Endothelial cell of umbilical vein (primary cell): ENCODE data around the gene CCN5. TPM values are rescaled to one million over a fixed set of nuclear protein-coding genes. Genes with fewer than 3 reads are reported as not detected.

Experiments used
- BruUV-seq: library from RNA; stranded (reverse); fragments of 400-500 nt; replicated peaks from 2 replicates; lab custom pipeline; 2021; lab: Mats Ljungman, UMichigan
- CTCF ChIA-PET: fragments of 300-600, 350-600 bp; sonication (Branson Sonifier 250); formaldehyde crosslinking; loops from one replicate; lab custom pipeline; 2021; ENCODE audit warnings: antibody characterized with exemption, inconsistent platforms; lab: Charles Lee
- POLR2A ChIA-PET: fragments of 300-600, 350-600 bp; sonication (Branson Sonifier 250); formaldehyde crosslinking; loops from one replicate; lab custom pipeline; 2021; ENCODE audit warnings: antibody characterized with exemption, inconsistent platforms; lab: Charles Lee
- DNase-seq: peaks from one replicate; pipeline ENCODE4 v3.0.0-alpha.2; 2011; ENCODE audit warnings: low read depth, low spot score
- FAIRE-seq: peaks from 2 replicates; lab custom pipeline; 2011; peaks lifted over from hg19 to GRCh38; lab: Jason Lieb, UNC
- H2AFZ ChIP-seq: 2 replicates; pipeline ENCODE4 v1.6.0; 2012; ENCODE audit warnings: low read depth, low read length, control low read depth, inconsistent platforms
- H3K27ac ChIP-seq: 2 replicates; pipeline ENCODE4 v1.5.1; 2011; ENCODE audit warnings: low read depth, mild to moderate bottlenecking, control low read depth, low read length, moderate library complexity; ENCODE audit not compliant: insufficient read depth
- H3K27me3 ChIP-seq, 2 experiments: 2 replicates each; pipeline versions ENCODE4 v1.6.0 to v1.6.1; 2011; ENCODE audit warnings: low read length in 2 of 2, mixed read lengths in 1 of 2; ENCODE audit not compliant: control insufficient read depth in 2 of 2, insufficient read depth in 2 of 2
- H3K36me3 ChIP-seq, 2 experiments: 2 replicates in 1 of 2; 3 replicates in 1 of 2; pipeline ENCODE4 v1.5.1; 2011; ENCODE audit warnings: low read length in 2 of 2, mild to moderate bottlenecking in 1 of 2, moderate library complexity in 1 of 2; ENCODE audit not compliant: control insufficient read depth in 2 of 2, insufficient read depth in 2 of 2; ENCODE audit errors: extremely low read depth in 1 of 2
- H3K4me1 ChIP-seq: 3 replicates; pipeline ENCODE4 v1.5.1; 2011; ENCODE audit warnings: mild to moderate bottlenecking, low read length; ENCODE audit not compliant: control insufficient read depth, insufficient read depth; ENCODE audit errors: extremely low read depth
- H3K4me2 ChIP-seq: 2 replicates; pipeline ENCODE4 v1.6.1; 2011; ENCODE audit warnings: low read length, control low read depth, mixed read lengths; ENCODE audit not compliant: insufficient read depth
- H3K4me3 ChIP-seq, 3 experiments: fragments of 200-600 bp in 1 of 3; sonication (generic), shearing (Covaris generic) in 1 of 3; replicated peaks in 1 of 3; 2 replicates each; pipeline ENCODE4 v1.5.1; 2011 to 2016; ENCODE audit warnings: control low read depth in 3 of 3, low read length in 3 of 3, mild to moderate bottlenecking in 2 of 3, inconsistent platforms in 1 of 3, low read depth in 1 of 3, moderate library complexity in 1 of 3; ENCODE audit not compliant: insufficient read depth in 1 of 3
- H3K79me2 ChIP-seq: 2 replicates; pipeline ENCODE4 v1.6.0; 2012; ENCODE audit warnings: low read length, inconsistent platforms; ENCODE audit not compliant: control insufficient read depth, insufficient read depth
- H3K9ac ChIP-seq: replicated peaks from 2 replicates; pipeline ENCODE3; 2011; ENCODE audit warnings: low read length, control low read depth; ENCODE audit not compliant: insufficient read depth; ENCODE audit errors: extremely low read depth
- H3K9me1 ChIP-seq: replicated peaks from 3 replicates; pipeline ENCODE4 v1.6.0; 2011; ENCODE audit warnings: mild to moderate bottlenecking, low read length; ENCODE audit not compliant: control insufficient read depth, insufficient read depth; ENCODE audit errors: extremely low read depth
- H3K9me3 ChIP-seq: replicated peaks from 2 replicates; pipeline ENCODE4 v1.5.1; 2012; ENCODE audit warnings: low read length, inconsistent platforms; ENCODE audit not compliant: control insufficient read depth, insufficient read depth
- H4K20me1 ChIP-seq: replicated peaks from 2 replicates; pipeline ENCODE3; 2011; ENCODE audit warnings: mild to moderate bottlenecking, low read length; ENCODE audit not compliant: control insufficient read depth, insufficient read depth; ENCODE audit errors: extremely low read depth
- EZH2 ChIP-seq: IDR thresholded peaks from 2 replicates; pipeline ENCODE4 v1.6.1; 2012; ENCODE audit warnings: borderline replicate concordance, low read depth, mild to moderate bottlenecking, moderate library complexity, low read length, inconsistent platforms; ENCODE audit not compliant: severe bottlenecking
- FOS ChIP-seq: IDR thresholded peaks from 2 replicates; pipeline ENCODE4 v1.6.1; 2011; ENCODE audit warnings: mild to moderate bottlenecking, low read length, moderate library complexity, borderline replicate concordance; ENCODE audit not compliant: insufficient read depth
- GATA2 ChIP-seq: IDR thresholded peaks from 2 replicates; pipeline ENCODE4 v1.7.0; 2011; ENCODE audit warnings: low read depth, mild to moderate bottlenecking, moderate library complexity, mixed read lengths, low read length; ENCODE audit not compliant: insufficient read length, insufficient read depth
- JUN ChIP-seq: IDR thresholded peaks from 2 replicates; pipeline ENCODE4 v1.6.1; 2011; ENCODE audit warnings: borderline replicate concordance, low read depth; ENCODE audit not compliant: insufficient read length, insufficient read depth
- MYC ChIP-seq: IDR thresholded peaks from one replicate; pipeline ENCODE4 v1.6.1; 2011; ENCODE audit warnings: mild to moderate bottlenecking, low read depth, low read length
- POLR2A ChIP-seq: IDR thresholded peaks from 2 replicates; pipeline ENCODE4 v1.6.1; 2012; ENCODE audit warnings: low read depth, mild to moderate bottlenecking, control low read depth, low read length
- POLR2AphosphoS5 ChIP-seq: IDR thresholded peaks from 2 replicates; pipeline ENCODE4 v1.6.1; 2012; ENCODE audit warnings: low read depth, mild to moderate bottlenecking, control low read depth, low read length, moderate library complexity; ENCODE audit not compliant: insufficient read depth
- dilution Hi-C: fragments of 300-500 bp; cut with MboI; formaldehyde crosslinking; loops from one replicate; pipeline ENCODE4 v1.15.0; 2019; ENCODE audit warnings: low sequenced_read_pairs; ENCODE audit not compliant: extremely low pct_ligation_motif_present
- intact Hi-C: fragments of 100-400 bp; cut with micrococcal nuclease; formaldehyde crosslinking; loops from one replicate; pipeline ENCODE4 v1.10.0; 2022
- polyA plus RNA-seq, 4 experiments: library from polyadenylated mRNA; depleted of rRNA in 3 of 4; stranded (reverse) in 3 of 4; unstranded in 1 of 4; fragments of >200 nt; gene quantifications; 2 replicates each; pipeline versions ENCODE4 v1.2.1 to v1.2.3, GENCODE V29; 2011 to 2012; ENCODE audit warnings: missing spikeins in 1 of 4
- total RNA-seq: library from RNA; stranded (reverse); gene quantifications from 2 replicates; pipeline ENCODE4 v1.2.3, GENCODE V29; 2021
- TF ChIP-seq, protein P1 (sequence below), 2 donors: IDR thresholded peaks; 1 replicate in 1 of 2; 2 replicates in 1 of 2; pipeline ENCODE4 v1.5.1; 2011; ENCODE audit warnings: low read length in 2 of 2, mild to moderate bottlenecking in 2 of 2, moderate library complexity in 2 of 2, control low read depth in 1 of 2, inconsistent platforms in 1 of 2, low read depth in 1 of 2; ENCODE audit not compliant: insufficient read depth in 1 of 2; ENCODE audit errors: extremely low read depth in 1 of 2
- TF ChIP-seq, protein P2 (sequence below): IDR thresholded peaks from 2 replicates; pipeline ENCODE4 v1.6.1; 2011; ENCODE audit not compliant: insufficient read depth, insufficient read length

CCN5 gene
- total and polyA plus RNA-seq, 2 donors (not counting 3 experiments of a cell fraction or from before 2014, with no cell fraction given), result 0.03 TPM; not detected in 1

DNA sequence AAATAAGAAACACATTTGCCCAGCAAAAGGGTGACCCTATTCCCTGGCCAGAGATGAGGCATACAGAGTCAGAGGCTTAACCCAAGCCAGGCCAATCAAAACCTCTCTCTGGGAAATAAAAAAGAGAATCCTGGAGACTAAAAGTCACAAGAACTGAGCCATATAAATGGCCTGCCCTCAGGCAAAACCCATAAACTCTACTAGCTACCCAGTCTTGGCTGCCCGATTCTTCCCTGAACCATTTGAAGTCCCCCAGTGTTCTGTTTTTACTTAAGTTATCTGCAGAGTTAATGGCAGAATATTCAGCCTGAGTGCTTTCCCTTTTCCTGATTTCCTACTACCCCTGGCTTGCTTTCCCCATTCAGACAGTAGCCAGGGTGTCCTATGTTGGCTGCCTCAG lies 44.4 kb downstream of the CCN5 start:
- no peak for TF ChIP-seq POLR2A
- no peak for TF ChIP-seq EZH2
- TF ChIP-seq FOS, result no peak
- TF ChIP-seq, protein P1, sequence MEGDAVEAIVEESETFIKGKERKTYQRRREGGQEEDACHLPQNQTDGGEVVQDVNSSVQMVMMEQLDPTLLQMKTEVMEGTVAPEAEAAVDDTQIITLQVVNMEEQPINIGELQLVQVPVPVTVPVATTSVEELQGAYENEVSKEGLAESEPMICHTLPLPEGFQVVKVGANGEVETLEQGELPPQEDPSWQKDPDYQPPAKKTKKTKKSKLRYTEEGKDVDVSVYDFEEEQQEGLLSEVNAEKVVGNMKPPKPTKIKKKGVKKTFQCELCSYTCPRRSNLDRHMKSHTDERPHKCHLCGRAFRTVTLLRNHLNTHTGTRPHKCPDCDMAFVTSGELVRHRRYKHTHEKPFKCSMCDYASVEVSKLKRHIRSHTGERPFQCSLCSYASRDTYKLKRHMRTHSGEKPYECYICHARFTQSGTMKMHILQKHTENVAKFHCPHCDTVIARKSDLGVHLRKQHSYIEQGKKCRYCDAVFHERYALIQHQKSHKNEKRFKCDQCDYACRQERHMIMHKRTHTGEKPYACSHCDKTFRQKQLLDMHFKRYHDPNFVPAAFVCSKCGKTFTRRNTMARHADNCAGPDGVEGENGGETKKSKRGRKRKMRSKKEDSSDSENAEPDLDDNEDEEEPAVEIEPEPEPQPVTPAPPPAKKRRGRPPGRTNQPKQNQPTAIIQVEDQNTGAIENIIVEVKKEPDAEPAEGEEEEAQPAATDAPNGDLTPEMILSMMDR (IDR thresholded peaks at IDR 0.05; ENCODE audit: extremely low read depth in 1 of 2, insufficient read depth in 1 of 2, low read depth in 1 of 2, low read length in 2 of 2), result no peak
- no peak for TF ChIP-seq JUN
- TF ChIP-seq POLR2AphosphoS5, result no peak
- no peak for TF ChIP-seq GATA2
- TF ChIP-seq, protein P2, sequence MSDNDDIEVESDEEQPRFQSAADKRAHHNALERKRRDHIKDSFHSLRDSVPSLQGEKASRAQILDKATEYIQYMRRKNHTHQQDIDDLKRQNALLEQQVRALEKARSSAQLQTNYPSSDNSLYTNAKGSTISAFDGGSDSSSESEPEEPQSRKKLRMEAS, result no peak
- TF ChIP-seq MYC, result no peak
- Histone ChIP-seq H3K36me3 (no peaks in the 10 kb centered on the region), H2AFZ (no peak overlapping the region), H3K79me2 (no peaks in the 10 kb centered on the region), H3K4me3 (no peak overlapping the region), H3K9me3 (no peaks in the 10 kb centered on the region), H3K4me2 (no peak overlapping the region), H3K9ac (no peak overlapping the region), H3K4me1 (no peaks in the 10 kb centered on the region), H3K27ac (no peak overlapping the region), H3K9me1 (no peaks in the 10 kb centered on the region), H3K27me3 (peaks cover 17 to 19% of the 10 kb centered on the region in 2 experiments), H4K20me1 (no peaks in the 10 kb centered on the region)
- DNase-seq (no peak), FAIRE-seq (no peak)
- ChIA-PET POLR2A (no interaction called here), CTCF (interaction anchor here (2.9 kb wide), 1 partner anchor 12 kb away, joined by 17 read pairs; the partner anchor contains the start of gene KCNK15)
- dilution Hi-C loops, result loop anchor here (5.0 kb wide), 1 partner anchor 78 kb away; no protein-coding TSS in a partner anchor
- intact Hi-C loops, result no loop called here
- BruUV-seq, result no TSS peak
